ENCODE data around the gene LRMDA. TPM values are rescaled to one million over a fixed set of nuclear protein-coding genes. Genes with fewer than 3 reads are reported as not detected.

The LRMDA gene
- total and polyA plus RNA-seq, 4 donors, result 12.1 to 40.8 (median 21.6) TPM

- H3K27ac ChIP-seq (ENCODE audit: low read depth in 1 of 2, low read length in 1 of 2), result no peak overlapping the region
- no peak overlapping the region for H3K9ac ChIP-seq (ENCODE audit: insufficient read depth in 1 of 2, low read length in 2 of 2)
- no peak for TF ChIP-seq CTCF (IDR thresholded peaks at IDR 0.05; ENCODE audit: control extremely low read depth, extremely low read depth)
- peak overlapping the region; percentile 7 for H3K4me3 ChIP-seq
- H3K4me1 ChIP-seq (ENCODE audit: control insufficient read depth in 5 of 5, insufficient read depth in 5 of 5, low read length in 5 of 5), result peaks cover 0 to 11% (median 0%) of the 10 kb centered on the region in 5 donors
- no peaks in the 10 kb centered on the region for H3K9me3 ChIP-seq (ENCODE audit: control insufficient read depth in 4 of 4, insufficient read depth in 3 of 4, low read length in 3 of 4)
- DNase-seq (no peak), ATAC-seq (ENCODE audit: insufficient read depth, low FRiP score) (no peak)
- 85 to 93% methylated on average over 5 of the region's 5 CpGs for WGBS, 2 donors
- no peaks in the 10 kb centered on the region for H3K27me3 ChIP-seq (ENCODE audit: control insufficient read depth in 3 of 3, insufficient read depth in 3 of 3, low read length in 2 of 3)
- H3K36me3 ChIP-seq (ENCODE audit: control insufficient read depth in 4 of 4, insufficient read depth in 4 of 4, low read length in 4 of 4), result no peaks in the 10 kb centered on the region
Observed at GRCh38 chr10:76126607-76127527, 695.4 kb downstream of the LRMDA start.

GRCh38 chr10:76127984-76128589 lies 696.7 kb downstream of the LRMDA start:
- H3K9me3 ChIP-seq (ENCODE audit: control insufficient read depth in 4 of 4, insufficient read depth in 3 of 4, low read length in 3 of 4), result no peaks in the 10 kb centered on the region
- H3K4me3 ChIP-seq, result no peak overlapping the region
- WGBS, 2 donors, result 67 to 81% methylated on average over 6 of the region's 6 CpGs
- ATAC-seq (ENCODE audit: insufficient read depth, low FRiP score) (no peak), DNase-seq (no peak)
- H3K27me3 ChIP-seq (ENCODE audit: control insufficient read depth in 3 of 3, insufficient read depth in 3 of 3, low read length in 2 of 3), result no peaks in the 10 kb centered on the region
- H3K27ac ChIP-seq (ENCODE audit: low read depth in 1 of 2, low read length in 1 of 2), result peak overlapping the region in 1 of 2 donors; percentile 73
- H3K36me3 ChIP-seq (ENCODE audit: control insufficient read depth in 4 of 4, insufficient read depth in 4 of 4, low read length in 4 of 4), result no peaks in the 10 kb centered on the region
- H3K4me1 ChIP-seq (ENCODE audit: control insufficient read depth in 5 of 5, insufficient read depth in 5 of 5, low read length in 5 of 5), result peaks cover 0 to 11% (median 0%) of the 10 kb centered on the region in 5 donors
- no peak for TF ChIP-seq CTCF (IDR thresholded peaks at IDR 0.05; ENCODE audit: control extremely low read depth, extremely low read depth)
- H3K9ac ChIP-seq (ENCODE audit: insufficient read depth in 1 of 2, low read length in 2 of 2), result no peak overlapping the region

GRCh38 chr10:76129213-76129612 lies 697.8 kb downstream of the LRMDA start:
- 97 to 98% methylated on average over 2 of the region's 2 CpGs for WGBS, 2 donors
- H3K27me3 ChIP-seq (ENCODE audit: control insufficient read depth in 3 of 3, insufficient read depth in 3 of 3, low read length in 2 of 3), result no peaks in the 10 kb centered on the region
- DNase-seq (no peak), ATAC-seq (ENCODE audit: insufficient read depth, low FRiP score) (no peak)
- H3K27ac ChIP-seq (ENCODE audit: low read depth in 1 of 2, low read length in 1 of 2), result peak overlapping the region in 1 of 2 donors; percentile 16
- H3K36me3 ChIP-seq (ENCODE audit: control insufficient read depth in 4 of 4, insufficient read depth in 4 of 4, low read length in 4 of 4), result no peaks in the 10 kb centered on the region
- H3K4me3 ChIP-seq, result no peak overlapping the region
- H3K9ac ChIP-seq (ENCODE audit: insufficient read depth in 1 of 2, low read length in 2 of 2), result no peak overlapping the region
- no peak for TF ChIP-seq CTCF (IDR thresholded peaks at IDR 0.05; ENCODE audit: control extremely low read depth, extremely low read depth)
- H3K4me1 ChIP-seq (ENCODE audit: control insufficient read depth in 5 of 5, insufficient read depth in 5 of 5, low read length in 5 of 5), result peaks cover 0 to 11% (median 0%) of the 10 kb centered on the region in 5 donors
- H3K9me3 ChIP-seq (ENCODE audit: control insufficient read depth in 4 of 4, insufficient read depth in 3 of 4, low read length in 3 of 4), result no peaks in the 10 kb centered on the region

Data from lung (tissue), 12 donors.